OCI-LY1 (cell line): ENCODE results near the gene GLRX5.

Experiments used
- H2AFZ ChIP-seq: fragments of 200-600 bp; sonication (generic), shearing (Covaris generic); 2 replicates; pipeline ENCODE4 v1.6.0; 2014; ENCODE audit warnings: antibody characterized with exemption, mild to moderate bottlenecking, low read length
- H3F3A ChIP-seq: fragments of 200-600 bp; sonication (generic), shearing (Covaris generic); 2 replicates; pipeline ENCODE4 v1.6.0; 2014; ENCODE audit warnings: mild to moderate bottlenecking, antibody characterized with exemption, low read length, moderate library complexity; ENCODE audit not compliant: insufficient read depth
- H3K27ac ChIP-seq: fragments of 200-600 bp; sonication (generic); 2 replicates; pipeline ENCODE4 v1.5.1; 2014; ENCODE audit warnings: low read length, mixed run types, mild to moderate bottlenecking, low read depth; ENCODE audit not compliant: poor library complexity, severe bottlenecking
- H3K27me3 ChIP-seq: fragments of 200-600 bp; sonication (generic); 2 replicates; pipeline ENCODE4 v1.6.0; 2014; ENCODE audit warnings: antibody characterized with exemption, mild to moderate bottlenecking, low read length, moderate library complexity; ENCODE audit not compliant: insufficient read depth
- H3K36me3 ChIP-seq: fragments of 200-600 bp; sonication (generic); 2 replicates; pipeline ENCODE4 v1.6.1; 2014; ENCODE audit warnings: mild to moderate bottlenecking, antibody characterized with exemption, low read length, moderate library complexity, mixed read lengths; ENCODE audit not compliant: insufficient read depth
- H3K4me1 ChIP-seq: fragments of 200-600 bp; sonication (generic); 2 replicates; pipeline ENCODE4 v1.5.1; 2014; ENCODE audit warnings: mild to moderate bottlenecking, low read length, moderate library complexity; ENCODE audit not compliant: insufficient read depth, severe bottlenecking
- H3K4me2 ChIP-seq: fragments of 200-600 bp; sonication (generic), shearing (Covaris generic); 2 replicates; pipeline ENCODE4 v1.6.1; 2014; ENCODE audit warnings: low read length
- H3K4me3 ChIP-seq: fragments of 200-600 bp; sonication (generic); 2 replicates; pipeline ENCODE4 v1.5.1; 2014; ENCODE audit warnings: low read length, low read depth, mild to moderate bottlenecking, mixed read lengths; ENCODE audit not compliant: poor library complexity, severe bottlenecking
- H3K79me2 ChIP-seq: fragments of 200-600 bp; shearing (Covaris generic); 2 replicates; pipeline ENCODE4 v1.6.1; 2016; ENCODE audit warnings: mixed run types, low read length, mixed read lengths; ENCODE audit not compliant: insufficient read depth
- H3K9ac ChIP-seq: fragments of 200-600 bp; sonication (generic), shearing (Covaris generic); 2 replicates; pipeline ENCODE4 v1.6.1; 2014; ENCODE audit warnings: mild to moderate bottlenecking, low read length, mixed read lengths
- H3K9me2 ChIP-seq: fragments of 200-600 bp; sonication (generic), shearing (Covaris generic); 2 replicates; pipeline ENCODE4 v1.6.1; 2014; ENCODE audit warnings: low read depth, mild to moderate bottlenecking, low read length, mixed read lengths
- H3K9me3 ChIP-seq: fragments of 200-600 bp; shearing (Covaris generic); 2 replicates; pipeline ENCODE4 v1.6.1; 2014; ENCODE audit warnings: low read length, mixed read lengths
- H4K20me1 ChIP-seq: fragments of 200-600 bp; sonication (generic), shearing (Covaris generic); 2 replicates; pipeline ENCODE4 v1.6.0; 2016; ENCODE audit warnings: mild to moderate bottlenecking, low read length; ENCODE audit not compliant: insufficient read depth
- CTCF ChIP-seq: fragments of 200-600 bp; sonication (generic), shearing (Covaris generic); IDR thresholded peaks from 2 replicates; pipeline ENCODE4 v1.5.1; 2017; ENCODE audit warnings: mild to moderate bottlenecking, antibody characterized with exemption, low read length, moderate library complexity, mixed read lengths
- EZH2 ChIP-seq: fragments of 200-600 bp; sonication (generic), shearing (Covaris generic); IDR thresholded peaks from 2 replicates; pipeline ENCODE4 v1.8.0; 2017; ENCODE audit warnings: borderline replicate concordance, mixed run types, mild to moderate bottlenecking, antibody characterized with exemption, low read length, moderate library complexity, mixed read lengths

Gene GLRX5

GRCh38 chr14:95502381-95502950 lies 32.4 kb upstream of the GLRX5 start:
- no peak overlapping the region for H3K27ac ChIP-seq
- H2AFZ ChIP-seq = no peak overlapping the region
- peaks cover 11% of the 10 kb centered on the region for H3K4me1 ChIP-seq
- TF ChIP-seq CTCF (no peak), EZH2 (no peak)
- no peaks in the 10 kb centered on the region for H4K20me1 ChIP-seq
- H3K79me2 ChIP-seq = no peaks in the 10 kb centered on the region
- no peak overlapping the region for H3K4me3 ChIP-seq
- no peaks in the 10 kb centered on the region for H3K9me2 ChIP-seq
- H3K27me3 ChIP-seq = no peaks in the 10 kb centered on the region
- H3K4me2 ChIP-seq = no peak overlapping the region
- no peaks in the 10 kb centered on the region; the same call in 1 of the 2 replicates for H3K36me3 ChIP-seq
- no peak overlapping the region for H3K9ac ChIP-seq
- no peaks in the 10 kb centered on the region for H3K9me3 ChIP-seq
- no peaks in the 10 kb centered on the region for H3F3A ChIP-seq

- no peaks in the 10 kb centered on the region for H3K79me2 ChIP-seq
- H3F3A ChIP-seq = no peaks in the 10 kb centered on the region
- H3K4me1 ChIP-seq = peaks cover 6% of the 10 kb centered on the region
- H3K27ac ChIP-seq = no peak overlapping the region
- TF ChIP-seq EZH2 (no peak), CTCF (no peak)
- H3K9ac ChIP-seq = no peak overlapping the region
- no peak overlapping the region for H3K4me2 ChIP-seq
- no peaks in the 10 kb centered on the region for H3K27me3 ChIP-seq
- no peaks in the 10 kb centered on the region for H3K9me2 ChIP-seq
- no peak overlapping the region for H2AFZ ChIP-seq
- no peaks in the 10 kb centered on the region; the same call in 1 of the 2 replicates for H3K36me3 ChIP-seq
- H3K9me3 ChIP-seq = no peaks in the 10 kb centered on the region
- H4K20me1 ChIP-seq = no peaks in the 10 kb centered on the region
- H3K4me3 ChIP-seq = no peak overlapping the region
Observed at GRCh38 chr14:95503365-95504134, 31.3 kb upstream of the GLRX5 start.

DNA sequence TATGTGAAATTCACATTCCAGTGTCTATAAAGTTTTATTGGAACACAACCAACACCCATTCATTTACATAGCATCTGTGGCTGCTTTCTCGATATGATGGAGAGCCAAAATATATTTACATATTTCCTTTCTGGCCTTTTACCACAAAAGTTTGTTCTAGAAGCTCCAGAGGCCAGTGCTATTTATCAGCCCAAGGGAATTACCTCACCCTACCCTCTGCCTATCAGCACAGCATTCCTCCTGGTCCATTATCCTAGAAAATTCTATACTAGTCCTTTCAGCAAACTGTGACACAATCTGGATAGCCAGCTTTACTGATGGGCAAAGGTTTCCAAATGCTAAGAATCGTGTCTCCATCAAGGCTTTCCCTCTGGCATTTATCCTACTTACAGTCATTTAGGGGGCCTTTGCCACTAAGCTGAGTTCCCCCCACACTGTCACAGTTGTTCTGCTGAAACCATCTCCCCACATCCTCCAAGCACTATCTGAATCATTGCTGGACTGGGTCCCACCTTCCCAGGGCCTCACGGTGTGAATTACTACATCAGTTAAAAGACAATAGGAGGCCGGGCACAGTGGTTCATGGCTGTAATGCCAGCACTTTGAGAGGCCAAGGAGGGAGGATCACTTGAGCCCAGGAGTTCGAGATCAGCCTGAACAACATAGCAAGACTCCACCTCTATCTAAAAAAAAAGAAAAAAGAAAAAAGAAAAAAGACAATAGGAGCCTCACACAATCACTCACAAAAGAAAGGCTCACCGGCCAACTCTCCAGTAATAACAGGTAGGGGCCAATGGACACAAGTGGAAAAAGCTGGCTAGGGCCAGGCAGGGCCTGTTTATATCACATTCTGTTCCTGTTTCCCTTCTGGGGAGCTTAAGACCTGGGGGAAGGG lies 30.5 kb upstream of the GLRX5 start:
- H3K79me2 ChIP-seq = no peaks in the 10 kb centered on the region
- H3K4me1 ChIP-seq = peaks cover 6% of the 10 kb centered on the region
- H3K27me3 ChIP-seq = no peaks in the 10 kb centered on the region; the same call in 1 of the 2 replicates
- H4K20me1 ChIP-seq = no peaks in the 10 kb centered on the region
- H3K4me2 ChIP-seq = no peak overlapping the region
- no peaks in the 10 kb centered on the region; the same call in 1 of the 2 replicates for H3K36me3 ChIP-seq
- H2AFZ ChIP-seq = no peak overlapping the region
- H3K9ac ChIP-seq = no peak overlapping the region
- no peak overlapping the region for H3K4me3 ChIP-seq
- no peak overlapping the region for H3K27ac ChIP-seq
- no peaks in the 10 kb centered on the region for H3K9me3 ChIP-seq
- H3K9me2 ChIP-seq = no peaks in the 10 kb centered on the region
- H3F3A ChIP-seq = no peaks in the 10 kb centered on the region
- TF ChIP-seq CTCF = no peak
- TF ChIP-seq EZH2 = no peak
